Keratinocyte (primary cell): Measurements from ENCODE around the gene CELF6. TPM values are rescaled to one million over a fixed set of nuclear protein-coding genes. Genes with fewer than 3 reads are reported as not detected.

Source experiments
- DNase-seq: peaks from one replicate; pipeline ENCODE4 v3.0.0-alpha.2; 2011; ENCODE audit warnings: low read depth, missing footprints, low spot score
- FAIRE-seq: peaks from 2 replicates; lab custom pipeline; 2011; peaks lifted over from hg19 to GRCh38; lab: Jason Lieb, UNC
- H2AFZ ChIP-seq: 2 replicates; pipeline ENCODE4 v1.6.0; 2012; ENCODE audit warnings: low read length, control low read depth, inconsistent platforms; ENCODE audit not compliant: control insufficient read depth
- H3K27ac ChIP-seq: 2 replicates; pipeline ENCODE4 v1.5.1; 2011; ENCODE audit warnings: low read length; ENCODE audit not compliant: control insufficient read depth, insufficient read depth
- H3K27me3 ChIP-seq: 3 replicates; pipeline ENCODE4 v1.6.0; 2011; ENCODE audit warnings: low read length; ENCODE audit not compliant: control insufficient read depth, insufficient read depth; ENCODE audit errors: extremely low read depth
- H3K36me3 ChIP-seq, 2 experiments: 2 replicates in 1 of 2; 3 replicates in 1 of 2; pipeline ENCODE4 v1.5.1; 2011; ENCODE audit warnings: low read length in 2 of 2, mild to moderate bottlenecking in 1 of 2; ENCODE audit not compliant: control insufficient read depth in 2 of 2, insufficient read depth in 2 of 2; ENCODE audit errors: extremely low read depth in 1 of 2
- H3K4me1 ChIP-seq: 3 replicates; pipeline ENCODE4 v1.5.1; 2011; ENCODE audit warnings: low read length; ENCODE audit not compliant: control insufficient read depth, insufficient read depth; ENCODE audit errors: extremely low read depth
- H3K4me2 ChIP-seq: 3 replicates; pipeline ENCODE4 v1.6.0; 2011; ENCODE audit warnings: low read depth, low read length; ENCODE audit not compliant: control insufficient read depth, insufficient read depth; ENCODE audit errors: extremely low read depth
- H3K4me3 ChIP-seq, 3 experiments: fragments of 200-600 bp in 1 of 3; sonication (generic) in 1 of 3; 2 replicates in 2 of 3; 3 replicates in 1 of 3; pipeline ENCODE4 v1.5.1; 2011 to 2016; ENCODE audit warnings: low read length in 3 of 3, mild to moderate bottlenecking in 3 of 3, control low read depth in 2 of 3, inconsistent platforms in 1 of 3, low read depth in 1 of 3, mixed read lengths in 1 of 3, mixed run types in 1 of 3, moderate library complexity in 1 of 3; ENCODE audit not compliant: control insufficient read depth in 2 of 3, insufficient read depth in 2 of 3; ENCODE audit errors: extremely low read depth in 1 of 3
- H3K79me2 ChIP-seq: 2 replicates; pipeline ENCODE4 v1.6.0; 2012; ENCODE audit warnings: low read length; ENCODE audit not compliant: control insufficient read depth, insufficient read depth
- H3K9ac ChIP-seq: 3 replicates; pipeline ENCODE4 v1.6.0; 2011; ENCODE audit warnings: low read length; ENCODE audit not compliant: control insufficient read depth, insufficient read depth; ENCODE audit errors: extremely low read depth
- H3K9me1 ChIP-seq: 3 replicates; pipeline ENCODE4 v1.6.0; 2011; ENCODE audit warnings: low read length; ENCODE audit not compliant: control insufficient read depth, insufficient read depth; ENCODE audit errors: extremely low read depth
- H3K9me3 ChIP-seq: 2 replicates; pipeline ENCODE4 v1.5.1; 2012; ENCODE audit warnings: low read depth, low read length; ENCODE audit not compliant: control insufficient read depth
- H4K20me1 ChIP-seq: 3 replicates; pipeline ENCODE4 v1.6.0; 2011; ENCODE audit warnings: low read length; ENCODE audit not compliant: control insufficient read depth, insufficient read depth; ENCODE audit errors: extremely low read depth
- EZH2 ChIP-seq: IDR thresholded peaks from one replicate; pipeline ENCODE4 v1.6.1; 2012; ENCODE audit warnings: inconsistent platforms, mild to moderate bottlenecking, low read length, moderate library complexity
- dilution Hi-C: fragments of 300-500 bp; cut with MboI; formaldehyde crosslinking; loops from one replicate; pipeline ENCODE4 v1.7.0; 2020; ENCODE audit warnings: low sequenced_read_pairs; ENCODE audit not compliant: extremely low pct_ligation_motif_present
- polyA plus RNA-seq, 5 experiments: library from polyadenylated mRNA; depleted of rRNA in 3 of 5; stranded (reverse) in 3 of 5; stranded (forward) in 1 of 5; unstranded in 1 of 5; fragments of >200 nt; gene quantifications; 1 replicate in 1 of 5; 2 replicates in 3 of 5; 3 replicates in 1 of 5; pipeline versions ENCODE4 v1.2.1 to v1.2.3, GENCODE V29; 2011 to 2012; ENCODE audit warnings: missing spikeins in 2 of 5, low read depth in 1 of 5, low replicate concordance in 1 of 5
- TF ChIP-seq, protein P1 (sequence below), 3 experiments: IDR thresholded peaks in 1 of 3; conservative IDR thresholded peaks in 1 of 3; optimal IDR thresholded peaks in 1 of 3; 2 replicates in 2 of 3; 3 replicates in 1 of 3; pipeline versions ENCODE3 to v1.5.1; 2011; ENCODE audit warnings: low read length in 3 of 3, mild to moderate bottlenecking in 3 of 3, moderate library complexity in 2 of 3, control low read depth in 1 of 3, inconsistent platforms in 1 of 3; ENCODE audit not compliant: insufficient read depth in 2 of 3; ENCODE audit errors: extremely low read depth in 1 of 3

Gene CELF6
- polyA plus RNA-seq, 1 donor (not counting 4 experiments of a cell fraction or from before 2014, with no cell fraction given): 0.04 TPM

DNA sequence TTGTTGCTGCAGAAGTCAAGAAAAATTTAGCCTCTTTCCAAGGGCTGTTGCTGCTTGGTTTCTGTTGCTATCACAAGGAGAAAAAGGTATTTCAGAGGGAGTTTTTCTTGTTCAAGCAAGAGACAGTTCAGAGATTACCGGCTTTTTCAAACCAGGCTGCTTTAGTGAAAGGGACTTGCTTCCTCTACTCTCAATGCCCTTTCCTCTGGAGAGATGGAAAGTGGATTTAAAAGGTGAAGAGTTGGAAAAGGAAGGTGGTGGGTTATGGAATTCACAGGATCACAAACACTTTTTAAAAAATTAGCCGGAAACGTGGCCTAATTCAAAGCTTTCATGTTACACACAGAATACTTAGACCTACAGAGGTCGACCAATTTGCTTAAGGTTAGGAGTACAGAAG lies 48.7 kb downstream of the CELF6 start:
- FAIRE-seq (no peak), DNase-seq (no peak)
- Histone ChIP-seq H3K9me1 (peaks cover 2% of the 10 kb centered on the region), H3K36me3 (peaks cover 10 to 27% of the 10 kb centered on the region in 2 experiments), H2AFZ (no peak overlapping the region), H3K79me2 (peaks cover 15% of the 10 kb centered on the region), H4K20me1 (no peaks in the 10 kb centered on the region), H3K27ac (no peak overlapping the region), H3K4me3 (peak overlapping the region in 2 of 3 experiments; percentile 72 to 83), H3K9ac (peak overlapping the region; percentile 83), H3K4me2 (peak overlapping the region; percentile 55), H3K4me1 (peaks cover 12% of the 10 kb centered on the region), H3K9me3 (no peaks in the 10 kb centered on the region), H3K27me3 (no peaks in the 10 kb centered on the region)
- TF ChIP-seq EZH2: no peak
- TF ChIP-seq, protein P1, sequence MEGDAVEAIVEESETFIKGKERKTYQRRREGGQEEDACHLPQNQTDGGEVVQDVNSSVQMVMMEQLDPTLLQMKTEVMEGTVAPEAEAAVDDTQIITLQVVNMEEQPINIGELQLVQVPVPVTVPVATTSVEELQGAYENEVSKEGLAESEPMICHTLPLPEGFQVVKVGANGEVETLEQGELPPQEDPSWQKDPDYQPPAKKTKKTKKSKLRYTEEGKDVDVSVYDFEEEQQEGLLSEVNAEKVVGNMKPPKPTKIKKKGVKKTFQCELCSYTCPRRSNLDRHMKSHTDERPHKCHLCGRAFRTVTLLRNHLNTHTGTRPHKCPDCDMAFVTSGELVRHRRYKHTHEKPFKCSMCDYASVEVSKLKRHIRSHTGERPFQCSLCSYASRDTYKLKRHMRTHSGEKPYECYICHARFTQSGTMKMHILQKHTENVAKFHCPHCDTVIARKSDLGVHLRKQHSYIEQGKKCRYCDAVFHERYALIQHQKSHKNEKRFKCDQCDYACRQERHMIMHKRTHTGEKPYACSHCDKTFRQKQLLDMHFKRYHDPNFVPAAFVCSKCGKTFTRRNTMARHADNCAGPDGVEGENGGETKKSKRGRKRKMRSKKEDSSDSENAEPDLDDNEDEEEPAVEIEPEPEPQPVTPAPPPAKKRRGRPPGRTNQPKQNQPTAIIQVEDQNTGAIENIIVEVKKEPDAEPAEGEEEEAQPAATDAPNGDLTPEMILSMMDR (optimal IDR thresholded peaks at IDR 0.05 in 1 of 3, IDR thresholded peaks at IDR 0.05 in 1 of 3, conservative IDR thresholded peaks at IDR 0.05 in 1 of 3; ENCODE audit: extremely low read depth in 1 of 3, insufficient read depth in 2 of 3, low read length in 3 of 3): no peak
- dilution Hi-C loops: no loop called here

DNA sequence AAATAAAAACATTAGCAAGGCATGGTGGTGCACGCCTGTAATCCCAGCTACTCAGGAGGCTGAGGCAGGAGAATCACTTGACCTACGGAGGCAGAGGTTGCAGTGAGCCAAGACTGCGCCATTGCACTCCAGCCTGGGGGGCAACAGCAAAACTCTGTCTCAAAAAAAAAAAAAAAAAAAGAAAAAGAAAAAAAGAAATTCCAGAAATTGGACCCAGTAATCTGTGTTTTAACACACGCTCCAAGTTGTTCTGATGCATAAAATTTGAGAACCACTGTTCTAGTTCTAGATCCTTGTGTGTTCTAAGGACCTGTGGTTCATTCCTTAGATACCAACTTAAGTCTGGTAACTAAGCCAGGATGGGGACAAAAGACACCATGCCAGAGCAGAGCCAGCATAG lies 50.2 kb downstream of the CELF6 start:
- no peaks in the 10 kb centered on the region for H4K20me1 ChIP-seq
- no peak overlapping the region for H3K4me2 ChIP-seq
- no peak overlapping the region for H3K4me3 ChIP-seq
- H3K36me3 ChIP-seq: peaks cover 19 to 42% of the 10 kb centered on the region in 2 experiments
- peaks cover 12% of the 10 kb centered on the region for H3K4me1 ChIP-seq
- no peak for TF ChIP-seq EZH2
- TF ChIP-seq, protein P1 (optimal IDR thresholded peaks at IDR 0.05 in 1 of 3, IDR thresholded peaks at IDR 0.05 in 1 of 3, conservative IDR thresholded peaks at IDR 0.05 in 1 of 3; ENCODE audit: extremely low read depth in 1 of 3, insufficient read depth in 2 of 3, low read length in 3 of 3): no peak
- no peak overlapping the region for H2AFZ ChIP-seq
- H3K27me3 ChIP-seq: no peaks in the 10 kb centered on the region
- no peaks in the 10 kb centered on the region for H3K9me3 ChIP-seq
- H3K9ac ChIP-seq: no peak overlapping the region
- dilution Hi-C loops: no loop called here
- no peak overlapping the region for H3K27ac ChIP-seq
- DNase-seq (no peak), FAIRE-seq (no peak)
- peaks cover 15% of the 10 kb centered on the region for H3K79me2 ChIP-seq
- peaks cover 2% of the 10 kb centered on the region for H3K9me1 ChIP-seq
